Upper lobe of left lung (tissue), 6 donors: ENCODE measurements around the gene MAML2. TPM values are rescaled to one million over a fixed set of nuclear protein-coding genes. Genes with fewer than 3 reads are reported as not detected.

Source experiments
- ATAC-seq, 2 donors: fragments of 200-7000 bp; cut with Tn5 transposase; one replicate each; pipeline ENCODE4 v1.9.1; 2022; ENCODE audit warnings: mild to moderate bottlenecking in 2 of 2, moderate library complexity in 2 of 2; ENCODE audit not compliant: low FRiP score in 2 of 2
- DNase-seq, 2 donors: peaks; one replicate each; pipeline ENCODE4 v3.0.0-alpha.2; 2019 to 2020
- H3K27ac ChIP-seq, 4 donors: fragments of 200-600 bp; sonication (generic); one replicate each; pipeline ENCODE4 v1.5.1; 2016 to 2019
- H3K27me3 ChIP-seq, 4 donors: fragments of 200-600 bp; sonication (generic); one replicate each; pipeline ENCODE4 v1.5.1; 2017 to 2019
- H3K36me3 ChIP-seq, 4 donors: fragments of 200-600 bp; sonication (generic); one replicate each; pipeline ENCODE4 v1.5.1; 2016 to 2019
- H3K4me1 ChIP-seq, 4 donors: fragments of 200-600 bp; sonication (generic); one replicate each; pipeline ENCODE4 v1.5.1; 2018 to 2019
- H3K4me3 ChIP-seq, 4 donors: fragments of 200-600 bp; sonication (generic); one replicate each; pipeline ENCODE4 v1.5.1; 2017 to 2019; ENCODE audit warnings: mild to moderate bottlenecking in 2 of 4, moderate library complexity in 1 of 4
- H3K9me3 ChIP-seq, 4 donors: fragments of 200-600 bp; sonication (generic); one replicate each; pipeline ENCODE4 v1.5.1; 2018 to 2019
- EP300 ChIP-seq, 4 donors: sonication (generic); formaldehyde crosslinking; IDR thresholded peaks; one replicate each; pipeline ENCODE4 v1.5.1; 2017; ENCODE audit warnings: antibody characterized with exemption in 4 of 4, control low read depth in 2 of 4
- POLR2A ChIP-seq, 4 donors: fragments of 450-650 bp; IDR thresholded peaks; one replicate each; pipeline ENCODE4 v1.5.1; 2016 to 2017; ENCODE audit warnings: antibody characterized with exemption in 4 of 4, mild to moderate bottlenecking in 2 of 4
- POLR2AphosphoS5 ChIP-seq, 2 donors: sonication (generic); formaldehyde crosslinking; IDR thresholded peaks; one replicate each; pipeline ENCODE4 v1.5.1; 2017; ENCODE audit warnings: antibody characterized with exemption in 2 of 2
- WGBS, 2 donors: methylation state at CpG; one replicate each; pipeline ENCODE4 v1.1.5; 2017 to 2018; 5-methylcytosine and 5-hydroxymethylcytosine counted together
- total RNA-seq, 6 donors: library from RNA; depleted of rRNA in 4 of 6; stranded (reverse); fragments of >200 nt in 4 of 6; gene quantifications; one replicate each; pipeline versions ENCODE4 v1.1.0 to v1.2.1, GENCODE V29; 2016 to 2021
- TF ChIP-seq, protein P1 (sequence below), 6 experiments: fragments of 450-650 bp in 4 of 6; fragments of 200-600 bp in 2 of 6; sonication (generic) in 2 of 6; IDR thresholded peaks; one replicate each; pipeline ENCODE4 v1.5.1; 2016 to 2019; ENCODE audit warnings: antibody characterized with exemption in 6 of 6
- donor health status: DM: no; HTN: no; CAD: no; lungs with moderate emphysema.
- donor health status: DM: no; HTN: yes; CAD: no; lungs with severe emphysema.

Gene MAML2
- total RNA-seq, 6 donors from 2014 or later, result 19.5 to 36.6 (median 26.3) TPM

DNA sequence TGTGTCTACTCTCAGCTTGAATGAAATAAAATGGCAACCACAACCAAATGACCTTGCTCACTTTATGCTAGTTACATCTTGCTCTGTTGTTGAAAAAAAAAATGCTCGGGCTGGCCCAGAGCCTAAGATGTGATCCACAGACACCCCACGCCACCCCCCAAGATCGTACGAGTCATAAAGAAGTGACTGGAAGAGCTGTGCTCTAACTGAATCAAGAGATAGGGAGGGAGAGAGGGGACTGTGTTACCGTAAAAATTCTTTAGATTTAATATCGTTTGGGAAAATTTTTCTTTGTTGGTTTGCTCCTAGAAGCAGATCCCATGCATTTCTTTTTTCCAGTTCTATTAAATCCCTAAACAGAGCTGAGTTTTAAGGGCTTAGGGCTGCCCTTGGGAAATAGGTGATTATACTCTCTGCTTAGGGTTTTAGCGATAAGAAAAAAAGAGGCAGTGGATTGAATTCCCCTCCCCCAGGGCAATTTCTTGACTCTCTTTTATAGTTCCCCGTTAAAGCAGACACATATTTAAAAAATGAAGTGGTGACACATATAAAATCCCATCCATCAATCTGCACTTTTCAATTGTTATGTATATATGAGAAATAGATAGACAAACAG lies 14.5 kb downstream of the MAML2 start:
- Histone ChIP-seq H3K4me3 (no peak overlapping the region), H3K4me1 (peaks cover 34 to 65% (median 54%) of the 10 kb centered on the region in 4 donors), H3K9me3 (no peaks in the 10 kb centered on the region), H3K27me3 (no peaks in the 10 kb centered on the region), H3K27ac (peak overlapping the region; percentile 12 to 68 (median 57)), H3K36me3 (no peaks in the 10 kb centered on the region)
- ATAC-seq (no peak), DNase-seq (no peak)
- TF ChIP-seq, protein P1, sequence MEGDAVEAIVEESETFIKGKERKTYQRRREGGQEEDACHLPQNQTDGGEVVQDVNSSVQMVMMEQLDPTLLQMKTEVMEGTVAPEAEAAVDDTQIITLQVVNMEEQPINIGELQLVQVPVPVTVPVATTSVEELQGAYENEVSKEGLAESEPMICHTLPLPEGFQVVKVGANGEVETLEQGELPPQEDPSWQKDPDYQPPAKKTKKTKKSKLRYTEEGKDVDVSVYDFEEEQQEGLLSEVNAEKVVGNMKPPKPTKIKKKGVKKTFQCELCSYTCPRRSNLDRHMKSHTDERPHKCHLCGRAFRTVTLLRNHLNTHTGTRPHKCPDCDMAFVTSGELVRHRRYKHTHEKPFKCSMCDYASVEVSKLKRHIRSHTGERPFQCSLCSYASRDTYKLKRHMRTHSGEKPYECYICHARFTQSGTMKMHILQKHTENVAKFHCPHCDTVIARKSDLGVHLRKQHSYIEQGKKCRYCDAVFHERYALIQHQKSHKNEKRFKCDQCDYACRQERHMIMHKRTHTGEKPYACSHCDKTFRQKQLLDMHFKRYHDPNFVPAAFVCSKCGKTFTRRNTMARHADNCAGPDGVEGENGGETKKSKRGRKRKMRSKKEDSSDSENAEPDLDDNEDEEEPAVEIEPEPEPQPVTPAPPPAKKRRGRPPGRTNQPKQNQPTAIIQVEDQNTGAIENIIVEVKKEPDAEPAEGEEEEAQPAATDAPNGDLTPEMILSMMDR (IDR thresholded peaks at IDR 0.05), result no peak
- no peak for TF ChIP-seq EP300 (IDR thresholded peaks at IDR 0.05)
- TF ChIP-seq POLR2A (IDR thresholded peaks at IDR 0.05), result no peak
- TF ChIP-seq POLR2AphosphoS5 (IDR thresholded peaks at IDR 0.05), result no peak
- WGBS, 2 donors, result 64 to 68% methylated on average over 8 of the region's 8 CpGs

DNA sequence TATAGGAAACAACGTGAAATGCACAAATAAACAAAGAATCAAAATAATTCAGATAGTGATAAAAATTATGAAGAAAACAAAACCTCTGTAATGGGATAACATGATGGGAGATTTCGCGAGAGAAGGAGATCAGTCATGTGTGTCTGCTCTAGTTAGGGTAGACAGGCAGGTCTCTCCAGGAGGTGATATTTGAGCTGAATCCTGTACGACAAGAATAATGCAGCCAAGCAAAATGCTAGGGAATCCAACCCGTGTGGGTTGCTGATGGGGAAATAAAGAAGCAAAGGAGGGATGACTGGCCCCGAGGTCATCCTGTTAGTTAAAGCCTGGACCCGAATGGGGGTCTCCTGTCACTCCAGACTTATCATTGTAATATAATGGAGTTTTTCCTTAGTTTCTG lies 16.0 kb downstream of the MAML2 start:
- Histone ChIP-seq H3K4me3 (no peak overlapping the region), H3K27ac (no peak overlapping the region), H3K9me3 (no peaks in the 10 kb centered on the region), H3K4me1 (peaks cover 21 to 56% (median 46%) of the 10 kb centered on the region in 4 donors), H3K27me3 (no peaks in the 10 kb centered on the region), H3K36me3 (no peaks in the 10 kb centered on the region)
- 93% methylated on average over 7 of the region's 7 CpGs for WGBS, 2 donors
- no peak for DNase-seq
- TF ChIP-seq POLR2AphosphoS5 (IDR thresholded peaks at IDR 0.05) (no peak), POLR2A (IDR thresholded peaks at IDR 0.05) (no peak), EP300 (IDR thresholded peaks at IDR 0.05) (no peak)
- TF ChIP-seq, protein P1 (IDR thresholded peaks at IDR 0.05), result no peak
- no peak for ATAC-seq

DNA sequence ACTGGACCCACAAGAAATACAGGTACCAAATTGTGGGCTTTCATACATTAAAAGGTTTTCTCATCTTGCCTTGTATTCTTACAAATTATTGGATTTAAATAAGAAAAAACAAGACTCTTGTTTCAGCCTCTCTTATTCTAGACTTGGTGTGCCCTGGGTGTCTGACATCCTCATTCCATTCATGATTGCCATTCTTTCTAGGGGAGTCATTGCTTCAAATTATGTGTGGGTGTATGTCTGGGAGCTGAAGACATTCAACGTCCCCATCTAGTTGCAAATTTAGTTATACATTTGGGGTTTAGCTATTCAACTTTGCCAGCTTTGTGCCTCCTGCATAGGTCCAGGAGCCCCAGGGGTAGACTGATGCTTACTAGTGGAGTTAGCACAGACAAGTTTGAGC lies 18.1 kb downstream of the MAML2 start:
- H3K9me3 ChIP-seq, result no peaks in the 10 kb centered on the region
- H3K27ac ChIP-seq, result peak overlapping the region; percentile 19 to 73 (median 51)
- peaks cover 18 to 42% (median 34%) of the 10 kb centered on the region in 4 donors for H3K4me1 ChIP-seq
- DNase-seq, result no peak
- ATAC-seq, result peak in 1 of 2 donors; percentile 75
- no peaks in the 10 kb centered on the region for H3K27me3 ChIP-seq
- TF ChIP-seq, protein P1 (IDR thresholded peaks at IDR 0.05), result no peak
- TF ChIP-seq POLR2AphosphoS5 (IDR thresholded peaks at IDR 0.05), result no peak
- TF ChIP-seq EP300 (IDR thresholded peaks at IDR 0.05), result peak in 1 of 4 donors; percentile 9
- H3K4me3 ChIP-seq, result no peak overlapping the region
- no peaks in the 10 kb centered on the region for H3K36me3 ChIP-seq
- WGBS, 2 donors, result 33 to 42% methylated on average over 1 of the region's 1 CpG

DNA sequence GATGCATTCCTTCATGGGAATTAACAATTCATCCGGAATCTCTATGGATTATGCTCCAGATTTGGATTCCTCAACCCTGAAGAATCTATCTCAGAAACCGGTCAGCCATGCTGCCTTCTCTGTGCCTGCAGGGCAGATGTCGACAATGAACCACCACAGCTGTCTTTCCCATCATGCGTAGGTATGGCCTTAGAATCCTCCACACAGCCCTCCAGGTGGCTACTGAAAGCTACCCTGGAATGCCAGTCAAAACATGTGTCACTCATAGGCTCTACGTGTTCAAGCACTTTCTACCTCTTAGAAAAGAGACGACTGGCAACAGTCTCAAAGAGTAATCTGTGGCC lies 19.4 kb downstream of the MAML2 start:
- Histone ChIP-seq H3K27me3 (no peaks in the 10 kb centered on the region), H3K4me1 (peaks cover 18 to 41% (median 28%) of the 10 kb centered on the region in 4 donors), H3K36me3 (no peaks in the 10 kb centered on the region), H3K27ac (peak overlapping the region in 1 of 4 donors; percentile 73), H3K4me3 (no peak overlapping the region), H3K9me3 (no peaks in the 10 kb centered on the region)
- 88 to 95% methylated on average over 6 of the region's 6 CpGs for WGBS, 2 donors
- DNase-seq, result no peak
- TF ChIP-seq, protein P1 (IDR thresholded peaks at IDR 0.05), result no peak
- ATAC-seq, result no peak
